Stimulated activated naive CD8-positive, alpha-beta T cell treated with anti-CD3 and anti-CD28 coated beads, Interleukin-15, amount 100 ng/mL, for 72 hours (primary cell): ENCODE results near the gene ADCK2.
"Not testable (repeated sequence)": the region's sequence is repeated elsewhere in the genome, so short reads cannot be mapped to it uniquely, and the experiment has no call there.

Experiments
- ATAC-seq: fragments of 150-1000 bp; cut with Tn5 transposase; 2 replicates; pipeline ENCODE4 v1.10.0; 2021; ENCODE audit warnings: mild to moderate bottlenecking, moderate library complexity
- DNase-seq, 2 donors: peaks; one replicate each; pipeline ENCODE4 v3.0.0; 2021 to 2022
- H3K27ac Mint-ChIP-seq, 2 donors: one replicate each; pipeline ENCODE4 v1.8.0; 2022; ENCODE audit warnings: mild to moderate bottlenecking in 2 of 2, mixed read lengths in 2 of 2, moderate library complexity in 2 of 2
- H3K27me3 Mint-ChIP-seq: one replicate; pipeline ENCODE4 v1.8.0; 2022; ENCODE audit warnings: mixed read lengths
- H3K4me1 Mint-ChIP-seq: one replicate; pipeline ENCODE4 v1.8.0; 2022; ENCODE audit warnings: mild to moderate bottlenecking, mixed read lengths
- H3K4me3 Mint-ChIP-seq, 2 donors: one replicate each; pipeline ENCODE4 v1.8.0; 2022; ENCODE audit warnings: mild to moderate bottlenecking in 2 of 2, mixed read lengths in 2 of 2, moderate library complexity in 1 of 2
- H3K9me3 Mint-ChIP-seq, 2 donors: one replicate each; pipeline ENCODE4 v1.8.0; 2022; ENCODE audit warnings: mixed read lengths in 2 of 2

The ADCK2 gene

GRCh38 chr7:140675726-140676125, 3.0 kb downstream of the ADCK2 start:
- H3K9me3 Mint-ChIP-seq = no peaks in the 10 kb centered on the region
- H3K4me1 Mint-ChIP-seq = peaks cover 51% of the 10 kb centered on the region
- DNase-seq (no peak), ATAC-seq (no peak)
- no peak overlapping the region for H3K4me3 Mint-ChIP-seq
- H3K27ac Mint-ChIP-seq = peak overlapping the region in 1 of 2 donors; percentile 19
- H3K27me3 Mint-ChIP-seq = no peaks in the 10 kb centered on the region

GRCh38 chr7:140676306-140676705, 3.6 kb downstream of the ADCK2 start:
- H3K27me3 Mint-ChIP-seq = no peaks in the 10 kb centered on the region
- H3K9me3 Mint-ChIP-seq = no peaks in the 10 kb centered on the region
- no peak overlapping the region for H3K4me3 Mint-ChIP-seq
- peak overlapping the region in 1 of 2 donors; percentile 10 for H3K27ac Mint-ChIP-seq
- DNase-seq (no peak), ATAC-seq (no peak)
- H3K4me1 Mint-ChIP-seq = peaks cover 51% of the 10 kb centered on the region

GRCh38 chr7:140676956-140677355, 4.2 kb downstream of the ADCK2 start:
- H3K9me3 Mint-ChIP-seq, H3K27ac Mint-ChIP-seq, H3K4me3 Mint-ChIP-seq, ATAC-seq, H3K27me3 Mint-ChIP-seq, DNase-seq: not testable (repeated sequence)
- H3K4me1 Mint-ChIP-seq = peaks cover 49% of the 10 kb centered on the region

- H3K9me3 Mint-ChIP-seq = no peaks in the 10 kb centered on the region
- H3K27ac Mint-ChIP-seq = peak overlapping the region in 1 of 2 donors; percentile 21
- no peaks in the 10 kb centered on the region for H3K27me3 Mint-ChIP-seq
- peaks cover 44% of the 10 kb centered on the region for H3K4me1 Mint-ChIP-seq
- ATAC-seq (no peak), DNase-seq (no peak)
- H3K4me3 Mint-ChIP-seq = no peak overlapping the region
Measured at GRCh38 chr7:140677496-140677895, 4.8 kb downstream of the ADCK2 start.

GRCh38 chr7:140678081-140678815, 5.5 kb downstream of the ADCK2 start:
- Mint-ChIP-seq H3K4me1 (peaks cover 44% of the 10 kb centered on the region), H3K4me3 (no peak overlapping the region)

GRCh38 chr7:140678816-140679130, 6.0 kb downstream of the ADCK2 start:
- ATAC-seq (peak; percentile 41), DNase-seq (no peak)
- Mint-ChIP-seq H3K9me3 (no peaks in the 10 kb centered on the region), H3K27ac (no peak overlapping the region), H3K27me3 (no peaks in the 10 kb centered on the region), H3K4me1 (peaks cover 40% of the 10 kb centered on the region), H3K4me3 (no peak overlapping the region)

More at GRCh38 chr7:140678081-140678815, 5.5 kb downstream of the ADCK2 start:
- no peak for ATAC-seq
- DNase-seq = no peak
- Mint-ChIP-seq H3K9me3 (no peaks in the 10 kb centered on the region), H3K27me3 (no peaks in the 10 kb centered on the region), H3K27ac (peak overlapping the region in 1 of 2 donors; percentile 14)

GRCh38 chr7:140679186-140679585, 6.4 kb downstream of the ADCK2 start:
- Mint-ChIP-seq H3K27ac (no peak overlapping the region), H3K9me3 (no peaks in the 10 kb centered on the region), H3K27me3 (no peaks in the 10 kb centered on the region), H3K4me3 (no peak overlapping the region), H3K4me1 (peaks cover 35% of the 10 kb centered on the region)
- DNase-seq (no peak), ATAC-seq (no peak)

- H3K9me3 Mint-ChIP-seq = no peaks in the 10 kb centered on the region
- H3K27me3 Mint-ChIP-seq = no peaks in the 10 kb centered on the region
- DNase-seq = no peak
- peaks cover 18% of the 10 kb centered on the region for H3K4me1 Mint-ChIP-seq
- no peak overlapping the region for H3K4me3 Mint-ChIP-seq
- no peak for ATAC-seq
- peak overlapping the region in 1 of 2 donors; percentile 24 for H3K27ac Mint-ChIP-seq
Measured at GRCh38 chr7:140680886-140681285, 8.1 kb downstream of the ADCK2 start.

GRCh38 chr7:140681766-140682165, 9.0 kb downstream of the ADCK2 start:
- H3K9me3 Mint-ChIP-seq = no peaks in the 10 kb centered on the region

GRCh38 chr7:140683657-140684056, 10.9 kb downstream of the ADCK2 start:
- Mint-ChIP-seq H3K4me1 (no peaks in the 10 kb centered on the region), H3K4me3 (no peak overlapping the region), H3K27me3 (no peaks in the 10 kb centered on the region), H3K9me3 (no peaks in the 10 kb centered on the region), H3K27ac (peak overlapping the region; percentile 23 to 52)
- ATAC-seq (no peak), DNase-seq (no peak)

More at GRCh38 chr7:140681766-140682165, 9.0 kb downstream of the ADCK2 start:
- Mint-ChIP-seq H3K4me1 (peaks cover 10% of the 10 kb centered on the region), H3K27me3 (no peaks in the 10 kb centered on the region), H3K27ac (no peak overlapping the region), H3K4me3 (no peak overlapping the region)
- ATAC-seq (no peak), DNase-seq (no peak)

GRCh38 chr7:140684066-140684950, 11.6 kb downstream of the ADCK2 start:
- Mint-ChIP-seq H3K27me3 (no peaks in the 10 kb centered on the region), H3K4me3 (no peak overlapping the region), H3K9me3 (no peaks in the 10 kb centered on the region), H3K27ac (peak overlapping the region in 1 of 2 donors; percentile 52), H3K4me1 (no peaks in the 10 kb centered on the region)
- no peak for ATAC-seq
- DNase-seq = peak in 1 of 2 donors; percentile 4

- H3K27ac Mint-ChIP-seq = no peak overlapping the region
- no peak overlapping the region for H3K4me3 Mint-ChIP-seq
Measured at GRCh38 chr7:140685407-140686087, 12.8 kb downstream of the ADCK2 start.

GRCh38 chr7:140686921-140687320, 14.2 kb downstream of the ADCK2 start:
- Mint-ChIP-seq H3K4me1 (peaks cover 3% of the 10 kb centered on the region), H3K27me3 (no peaks in the 10 kb centered on the region), H3K4me3 (no peak overlapping the region), H3K27ac (no peak overlapping the region), H3K9me3 (no peaks in the 10 kb centered on the region)
- ATAC-seq (no peak), DNase-seq (no peak)

More at GRCh38 chr7:140685407-140686087, 12.8 kb downstream of the ADCK2 start:
- Mint-ChIP-seq H3K27me3 (no peaks in the 10 kb centered on the region), H3K4me1 (no peaks in the 10 kb centered on the region), H3K9me3 (no peaks in the 10 kb centered on the region)
- peak in 1 of 2 donors; percentile 2 for DNase-seq
- no peak for ATAC-seq

GRCh38 chr7:140688341-140688740, 15.6 kb downstream of the ADCK2 start:
- peak in 1 of 2 donors; percentile 3 for DNase-seq
- H3K4me1 Mint-ChIP-seq = peaks cover 17% of the 10 kb centered on the region
- no peak overlapping the region for H3K4me3 Mint-ChIP-seq
- no peak for ATAC-seq
- no peak overlapping the region for H3K27ac Mint-ChIP-seq
- no peaks in the 10 kb centered on the region for H3K9me3 Mint-ChIP-seq
- H3K27me3 Mint-ChIP-seq = no peaks in the 10 kb centered on the region

GRCh38 chr7:140689199-140690152, 16.7 kb downstream of the ADCK2 start:
- H3K4me3 Mint-ChIP-seq = no peak overlapping the region
- no peaks in the 10 kb centered on the region for H3K9me3 Mint-ChIP-seq
- H3K27me3 Mint-ChIP-seq = no peaks in the 10 kb centered on the region
- H3K27ac Mint-ChIP-seq = no peak overlapping the region
- peak in 1 of 2 donors; percentile 7 for DNase-seq
- peaks cover 19% of the 10 kb centered on the region for H3K4me1 Mint-ChIP-seq
- ATAC-seq = no peak
